Activated CD4-positive, alpha-beta T cell treated with anti-CD3 and anti-CD28 coated beads, Interleukin-2, amount 50 U/mL, for 16 hours (primary cell): ENCODE results near the gene SGPL1.

Source experiments
- DNase-seq: peaks from one replicate; pipeline ENCODE4 v3.0.0-alpha.2; 2020

The SGPL1 gene

GRCh38 chr10:70887804-70888800 lies 72.4 kb downstream of the SGPL1 start, which contains the start of gene PCBD1:
Gene PCBD1, minus strand, starts transcription at chr10:70888565. Its CDS starts 32 bp downstream, at chr10:70888533.
- peak; percentile 75 for DNase-seq

GRCh38 chr10:70889291-70889690 lies 73.5 kb downstream of the SGPL1 start:
- DNase-seq, result no peak

DNA sequence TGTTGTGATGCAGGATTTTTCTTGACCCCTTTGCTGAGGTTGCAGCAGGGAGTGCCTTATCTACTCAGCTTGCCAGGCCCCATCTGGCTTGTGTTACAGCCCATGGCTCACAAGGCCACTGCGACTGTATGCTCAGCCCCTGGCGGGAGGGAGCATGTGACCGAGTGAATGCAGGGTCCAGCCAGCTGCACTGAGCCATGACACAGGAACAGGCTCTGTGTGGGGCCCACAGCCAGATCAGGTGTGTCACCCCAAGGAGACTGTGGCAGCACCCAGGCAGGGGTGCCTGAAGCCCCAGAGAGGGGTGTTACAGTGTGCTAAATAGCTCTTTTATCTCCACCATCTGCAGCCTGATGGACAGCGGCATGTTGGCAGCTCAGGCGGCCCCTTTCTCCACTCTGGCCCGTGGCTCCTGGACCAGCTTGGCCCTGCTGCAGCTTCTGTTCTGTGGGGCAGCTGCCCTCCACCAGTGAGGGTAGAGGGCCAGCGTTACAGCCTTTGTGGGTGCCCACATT lies 75.2 kb downstream of the SGPL1 start:
- no peak for DNase-seq

DNA sequence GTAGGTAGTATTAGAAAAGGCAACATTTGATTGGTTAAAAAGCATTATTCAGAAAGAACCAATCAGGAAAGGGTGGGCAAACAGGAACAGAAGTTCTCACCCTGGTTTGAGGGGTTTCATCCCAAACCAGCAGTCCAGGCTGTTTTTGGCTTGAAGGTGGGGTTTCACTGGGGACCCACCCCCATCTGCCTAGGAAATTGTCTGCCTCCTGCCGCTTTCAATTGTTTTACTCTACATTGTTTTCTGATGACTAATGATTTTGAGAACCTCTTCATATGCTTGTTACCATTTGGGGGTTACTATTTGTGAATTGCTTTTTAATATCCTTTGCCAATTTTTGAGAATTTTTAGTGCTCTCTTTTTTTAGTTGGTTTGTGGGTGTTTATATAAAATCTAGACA lies 75.9 kb downstream of the SGPL1 start:
- DNase-seq, result no peak

DNA sequence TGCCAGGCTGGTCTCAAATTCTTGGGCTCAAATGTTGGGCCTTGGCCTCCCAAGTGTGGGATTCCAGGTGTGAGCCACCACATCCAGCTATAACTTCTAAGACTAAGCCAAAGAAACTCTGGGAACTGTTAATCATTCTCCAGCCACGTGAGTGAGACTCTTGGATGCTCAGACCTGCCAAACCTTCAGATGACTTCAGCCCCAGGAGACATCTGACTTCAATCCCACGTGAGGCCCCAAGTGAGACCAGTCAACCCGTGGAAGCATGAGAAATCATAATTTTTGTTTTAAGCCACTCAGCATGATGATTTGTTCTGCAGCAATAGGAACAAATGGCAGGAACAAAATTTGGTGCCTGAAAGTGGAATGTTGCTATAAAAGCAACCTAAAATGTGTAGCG lies 76.9 kb downstream of the SGPL1 start:
- DNase-seq, result no peak

DNA sequence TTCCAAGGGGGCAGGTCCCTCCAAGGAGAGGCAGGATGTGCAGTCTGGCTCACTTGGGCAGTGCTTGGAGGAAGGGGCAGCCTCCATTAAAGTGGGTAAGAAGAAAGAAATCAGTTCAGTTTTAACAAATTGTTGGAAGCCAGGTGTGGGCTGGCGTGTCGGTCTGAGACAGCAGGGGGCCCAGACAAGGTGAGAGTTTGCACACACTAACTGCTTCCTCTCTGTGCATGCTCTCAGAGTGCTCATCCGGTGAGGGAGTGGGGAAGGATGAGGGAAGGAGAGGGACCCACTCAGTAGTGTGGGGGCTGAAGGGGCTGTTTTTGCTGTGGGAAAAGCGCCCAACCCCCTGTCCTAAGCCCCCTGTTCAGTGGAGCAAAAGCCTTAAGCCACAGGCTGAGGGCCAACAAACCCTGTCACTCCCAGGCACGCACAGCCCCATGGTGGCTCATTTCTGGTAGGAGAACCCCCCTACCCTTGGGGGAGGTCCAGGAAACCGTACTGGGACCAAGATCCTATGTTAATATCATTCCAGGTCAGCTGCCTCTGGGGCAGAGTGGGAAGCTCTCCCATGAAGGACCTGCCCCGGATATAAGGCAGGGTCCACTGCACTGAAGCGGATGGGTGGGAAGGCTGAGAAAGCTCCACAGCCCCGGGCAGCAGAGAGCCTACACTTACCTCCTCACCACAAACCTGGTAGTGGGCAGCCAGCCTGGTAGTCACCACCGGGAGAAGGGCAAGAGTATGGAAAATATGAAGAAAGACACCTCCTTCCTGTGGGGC lies 77.7 kb downstream of the SGPL1 start:
- DNase-seq, result no peak

DNA sequence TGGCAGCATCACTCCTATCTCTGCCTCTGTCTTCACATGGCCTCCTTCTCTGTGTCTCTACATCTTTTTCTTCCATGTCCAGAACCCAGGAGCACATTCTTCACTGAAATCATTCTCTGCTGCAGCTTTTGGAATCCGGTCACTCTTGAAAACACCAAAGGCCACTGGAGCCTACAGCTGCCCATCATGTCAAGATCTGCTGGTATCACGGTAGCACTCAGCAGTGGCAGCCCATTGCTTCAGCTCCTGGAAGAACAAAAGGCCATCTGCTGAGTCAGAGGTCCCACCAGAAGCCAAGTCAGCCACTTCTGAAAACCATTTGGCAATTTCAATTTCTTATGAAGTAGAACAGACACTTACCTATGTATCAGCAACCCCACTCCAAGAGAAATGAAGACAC lies 78.7 kb downstream of the SGPL1 start:
- DNase-seq, result no peak

DNA sequence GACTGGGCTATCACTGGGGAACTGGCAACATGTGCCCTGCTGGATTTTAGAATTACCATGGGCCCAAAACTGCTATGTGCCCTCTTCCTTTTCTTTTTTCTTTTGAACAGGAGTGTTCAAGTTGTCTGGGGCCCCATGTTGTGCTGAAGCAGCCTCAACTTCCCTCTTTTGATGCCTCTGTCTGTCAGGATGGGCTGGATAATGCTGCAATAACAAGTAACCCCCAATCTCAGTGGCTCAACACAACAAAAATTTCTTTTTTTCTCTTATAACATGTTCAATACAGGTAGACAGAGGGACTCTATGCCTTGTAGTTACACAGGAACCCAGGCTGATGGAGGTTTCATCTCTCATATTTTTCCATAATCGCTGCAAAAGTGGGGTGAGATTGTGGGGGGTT lies 80.8 kb downstream of the SGPL1 start:
- no peak for DNase-seq

DNA sequence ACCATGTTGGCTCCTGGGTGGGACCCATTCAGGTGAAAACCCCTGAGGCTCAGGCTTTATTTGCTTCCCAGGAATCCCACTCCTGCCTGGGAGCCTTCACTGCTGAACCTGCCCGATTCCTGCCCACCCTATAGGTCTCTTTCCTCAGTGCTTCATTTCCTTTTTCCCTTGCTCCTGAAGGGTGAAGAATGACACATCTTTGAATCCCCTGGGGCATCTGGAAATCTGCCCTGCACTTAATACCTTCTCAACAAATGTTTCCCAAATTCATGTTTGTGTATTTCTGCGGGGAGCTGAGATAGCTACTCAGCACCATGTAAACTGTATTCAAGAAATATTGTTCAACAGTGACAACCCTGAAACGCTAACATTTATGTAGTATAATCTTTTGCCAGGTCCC lies 82.9 kb downstream of the SGPL1 start:
- DNase-seq, result no peak

- no peak for DNase-seq
Measured at GRCh38 chr10:70899096-70899495, 83.3 kb downstream of the SGPL1 start.

GRCh38 chr10:70901276-70901878 lies 85.6 kb downstream of the SGPL1 start:
- DNase-seq, result no peak

DNA sequence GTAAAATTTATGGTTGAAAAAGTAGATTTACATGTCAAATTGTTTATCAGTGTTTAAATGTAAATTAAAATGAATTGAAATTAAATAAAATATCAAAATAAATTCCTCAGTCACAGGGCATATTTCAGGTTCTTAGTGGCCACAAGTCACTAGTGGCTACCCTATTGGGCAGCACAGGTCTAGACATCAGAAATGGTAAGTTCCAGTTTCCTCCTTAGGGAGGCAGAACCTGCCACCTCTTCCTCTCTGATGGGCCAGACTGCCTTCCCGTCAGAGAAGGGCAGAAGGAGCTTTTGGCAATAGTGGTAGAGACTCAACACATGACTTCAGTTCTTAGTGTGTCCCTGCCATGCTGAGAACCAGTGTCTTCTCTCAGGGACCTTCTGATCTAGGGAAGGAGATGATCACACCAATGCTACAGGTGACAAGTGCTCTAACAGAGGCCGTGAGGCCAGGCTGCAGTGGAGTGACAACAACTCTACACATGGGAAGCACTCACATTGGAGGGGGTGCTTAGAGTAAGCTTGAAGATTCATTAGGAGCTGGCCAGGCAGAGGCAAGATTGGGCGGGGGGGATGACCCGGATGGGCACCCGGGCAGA lies 87.0 kb downstream of the SGPL1 start:
- no peak for DNase-seq

DNA sequence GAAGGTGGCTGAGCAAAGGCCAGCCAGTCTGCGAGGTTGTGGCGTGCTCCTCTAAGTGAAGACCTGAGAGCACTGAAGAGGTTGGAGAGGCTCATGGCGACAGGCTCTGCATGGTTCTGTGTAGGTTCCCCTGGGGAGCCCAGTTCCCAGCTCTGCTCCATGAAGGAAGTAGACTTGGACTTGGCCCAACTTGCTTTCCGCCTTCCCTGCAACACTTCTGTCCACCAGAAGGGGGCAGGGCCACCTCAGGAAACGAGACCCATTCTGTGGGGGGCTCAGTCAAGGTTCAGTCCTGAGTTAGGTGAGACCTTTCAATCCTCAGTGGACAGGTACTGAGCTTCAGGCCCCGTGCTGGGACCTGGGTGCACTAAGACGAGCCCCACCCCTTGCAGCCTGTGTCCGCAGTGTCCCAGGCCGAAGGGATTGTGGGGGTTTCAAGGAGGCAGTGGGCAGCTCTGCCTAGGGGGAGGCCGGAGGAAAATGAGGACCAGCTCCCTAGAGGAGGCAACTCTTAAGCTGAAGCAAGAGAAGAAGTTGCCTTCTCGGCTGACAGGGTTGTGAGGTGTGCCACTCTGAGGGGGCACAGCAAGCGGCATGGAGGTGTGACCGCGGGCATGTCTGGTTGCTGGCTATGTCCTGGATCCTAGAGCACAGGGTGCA lies 87.6 kb downstream of the SGPL1 start:
- DNase-seq, result peak; percentile 12

- no peak for DNase-seq
Measured at GRCh38 chr10:70905071-70906021, 89.6 kb downstream of the SGPL1 start.

DNA sequence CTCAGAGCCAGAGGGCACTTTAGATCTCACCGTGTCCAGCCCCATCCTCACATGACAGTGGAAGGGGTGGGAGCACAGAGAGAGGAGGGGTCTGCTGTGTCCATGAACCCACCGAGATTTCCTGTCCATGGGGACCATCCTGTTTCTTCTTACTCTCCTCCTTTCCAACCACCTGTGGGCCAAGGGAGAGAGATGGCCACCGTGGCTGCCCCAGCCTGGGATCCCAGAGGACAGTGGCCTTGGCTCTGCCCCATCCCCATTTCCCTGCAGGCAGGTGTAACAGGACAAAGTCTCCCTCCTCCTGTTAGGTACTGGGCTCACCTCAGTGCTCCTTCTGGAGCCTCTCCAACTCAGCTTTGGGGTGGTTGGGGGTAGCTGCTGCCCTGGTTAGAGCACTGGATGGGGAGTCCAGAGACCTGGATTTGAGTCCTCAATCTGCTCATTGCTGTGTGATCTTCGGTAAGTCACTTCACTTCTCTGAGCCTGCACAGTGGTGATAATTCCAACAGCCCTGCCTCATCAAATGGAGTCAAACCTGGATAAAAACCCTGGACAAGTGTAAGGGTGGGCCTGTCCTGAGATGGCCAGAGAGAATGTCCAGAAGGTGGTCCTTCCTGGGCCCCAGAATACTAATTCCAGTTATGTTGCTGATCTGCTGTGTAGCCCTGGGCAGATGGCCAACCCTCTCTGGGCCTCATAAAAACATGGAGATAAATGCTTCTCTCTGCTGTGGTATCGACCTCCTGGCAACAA lies 90.5 kb downstream of the SGPL1 start:
- DNase-seq, result no peak

GRCh38 chr10:70906953-70907636 lies 91.3 kb downstream of the SGPL1 start:
- DNase-seq, result no peak

- DNase-seq, result no peak
Measured at GRCh38 chr10:70907637-70908405, 92.1 kb downstream of the SGPL1 start.

DNA sequence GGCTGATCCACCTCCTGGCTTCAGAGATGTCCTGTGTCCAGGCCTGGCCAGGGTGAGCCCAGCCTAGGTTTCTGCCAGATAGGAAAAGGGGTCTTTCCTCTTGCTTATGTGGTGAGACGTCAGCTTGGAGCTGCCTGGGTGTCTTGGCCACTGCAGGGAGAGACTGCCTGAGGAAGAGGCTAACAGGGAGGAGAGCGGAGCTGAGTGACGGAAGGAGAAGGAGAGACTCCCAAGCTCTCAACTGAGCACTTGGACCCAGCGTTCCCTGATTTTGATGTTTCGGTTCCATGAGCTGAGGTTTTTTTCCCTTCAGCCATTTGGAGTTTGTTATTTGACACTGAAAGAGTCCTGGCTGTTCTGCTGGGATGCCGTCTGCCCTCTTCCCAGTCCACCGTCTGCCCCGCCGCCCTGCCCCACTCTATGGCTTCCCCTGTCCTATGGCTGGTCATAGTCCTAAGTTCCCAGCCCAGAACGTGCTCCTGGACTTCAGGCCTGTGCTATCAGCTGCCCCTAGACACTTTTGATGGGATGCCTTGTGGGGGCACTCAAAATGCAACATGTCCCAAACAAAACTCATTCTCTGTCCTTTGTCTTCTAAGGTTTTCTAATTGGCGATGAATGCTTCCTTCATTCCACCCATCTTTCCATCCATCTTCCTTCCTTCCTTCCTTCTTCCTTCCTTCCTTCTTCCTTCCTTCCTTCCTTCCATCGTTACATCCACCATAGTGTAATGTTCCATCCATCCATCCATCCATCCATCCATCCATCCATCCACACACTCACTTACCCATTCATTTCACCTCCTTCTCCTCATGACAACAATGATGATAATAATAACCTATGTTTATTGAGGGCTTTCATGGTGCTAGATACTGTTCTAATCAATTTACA lies 92.9 kb downstream of the SGPL1 start:
- DNase-seq, result no peak
